SK-N-SH (cell line): ENCODE measurements around the gene SEC31B. TPM values are rescaled to one million over a fixed set of nuclear protein-coding genes. Genes with fewer than 3 reads are reported as not detected.

Experiments used
- polyA plus RNA-seq, 3 experiments: library from polyadenylated mRNA; depleted of rRNA; stranded (reverse); fragments of >200 nt; gene quantifications; 2 replicates each; pipeline ENCODE4 v1.2.3, GENCODE V29; 2012

SEC31B gene
- polyA plus RNA-seq, 1 of the 3 experiments (the other 2 are of a cell fraction): 8.8 TPM

Other genes starting within 250 kb of the SEC31B start
- 29.1 and 30.4 TPM in 2 replicates for gene BLOC1S2, start 233.2 kb downstream of the SEC31B start, polyA plus RNA-seq (2012; rRNA removed)
- gene PKD2L1, start 189.6 kb downstream of the SEC31B start, polyA plus RNA-seq (2012; rRNA removed): not detected in 2 replicates
- gene SCD, start 172.6 kb downstream of the SEC31B start, polyA plus RNA-seq (2012; rRNA removed): 19.7 and 26.4 TPM in 2 replicates
- gene WNT8B, start 56.9 kb downstream of the SEC31B start, polyA plus RNA-seq (2012; rRNA removed): 0.18 and 0.28 TPM in 2 replicates
- gene NDUFB8, start 10.0 kb upstream of the SEC31B start, polyA plus RNA-seq (2012; rRNA removed): 340 and 368 TPM in 2 replicates
- gene HIF1AN, start 16.1 kb upstream of the SEC31B start, polyA plus RNA-seq (2012; rRNA removed): 8.1 and 11.0 TPM in 2 replicates
- gene PAX2, start 225.7 kb upstream of the SEC31B start, polyA plus RNA-seq (2012; rRNA removed): not detected in 2 replicates